ENCODE results near the gene TGM2. TPM values are rescaled to one million over a fixed set of nuclear protein-coding genes. Genes with fewer than 3 reads are reported as not detected.

The TGM2 gene
- total RNA-seq, 1 experiment from 2014 or later = 1.5 TPM

DNA sequence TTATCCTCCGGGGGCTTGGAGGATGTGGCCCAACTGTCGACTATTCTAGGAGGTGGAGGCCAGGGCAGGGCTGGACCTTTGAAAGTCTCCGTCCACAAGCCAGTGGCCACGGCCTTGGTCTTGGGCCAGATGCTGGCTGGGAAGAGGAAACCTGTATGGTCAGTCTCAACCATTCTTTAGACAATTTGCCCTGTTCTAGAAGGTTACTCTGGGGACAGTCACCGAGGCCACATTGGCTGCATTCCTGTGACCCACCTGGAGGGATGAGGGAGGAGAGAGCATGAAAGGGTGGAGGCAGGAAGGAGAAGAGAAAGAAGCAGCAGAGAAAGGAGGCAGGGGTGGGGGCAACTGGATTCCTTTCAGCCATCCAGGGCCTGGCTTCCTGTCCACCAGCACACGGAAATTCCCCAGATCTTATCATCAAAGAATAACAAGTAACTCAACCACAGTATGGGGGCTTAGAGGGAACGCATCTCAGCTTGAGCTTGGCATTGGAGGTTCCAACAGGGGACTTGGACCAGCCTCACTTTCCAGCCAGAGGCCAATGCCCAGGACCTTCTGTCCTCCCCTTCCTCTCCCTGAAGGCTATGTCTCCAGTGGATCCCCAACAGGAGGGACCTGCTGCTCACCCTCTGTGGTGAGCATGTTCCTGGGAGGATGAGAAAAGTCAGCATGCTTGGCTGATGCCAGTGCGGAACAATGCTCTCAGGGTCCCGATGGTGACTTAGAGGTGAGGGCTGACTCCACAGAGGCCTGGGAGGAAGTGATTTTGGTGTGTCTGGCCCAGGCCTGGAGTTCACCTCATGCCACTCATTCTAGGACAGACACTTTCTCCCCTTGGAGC is 30.4 kb downstream of the TGM2 start:
- H3K9me3 Mint-ChIP-seq (ENCODE audit: unreplicated experiment) = no peaks in the 10 kb centered on the region
- H3K4me1 Mint-ChIP-seq (ENCODE audit: insufficient read depth, unreplicated experiment) = peaks cover 13% of the 10 kb centered on the region
- DNase-seq (ENCODE audit: unreplicated experiment) = peak; percentile 23
- no peak overlapping the region for H3K27ac Mint-ChIP-seq (ENCODE audit: low read depth, unreplicated experiment)
- TF ChIP-seq, protein P1, sequence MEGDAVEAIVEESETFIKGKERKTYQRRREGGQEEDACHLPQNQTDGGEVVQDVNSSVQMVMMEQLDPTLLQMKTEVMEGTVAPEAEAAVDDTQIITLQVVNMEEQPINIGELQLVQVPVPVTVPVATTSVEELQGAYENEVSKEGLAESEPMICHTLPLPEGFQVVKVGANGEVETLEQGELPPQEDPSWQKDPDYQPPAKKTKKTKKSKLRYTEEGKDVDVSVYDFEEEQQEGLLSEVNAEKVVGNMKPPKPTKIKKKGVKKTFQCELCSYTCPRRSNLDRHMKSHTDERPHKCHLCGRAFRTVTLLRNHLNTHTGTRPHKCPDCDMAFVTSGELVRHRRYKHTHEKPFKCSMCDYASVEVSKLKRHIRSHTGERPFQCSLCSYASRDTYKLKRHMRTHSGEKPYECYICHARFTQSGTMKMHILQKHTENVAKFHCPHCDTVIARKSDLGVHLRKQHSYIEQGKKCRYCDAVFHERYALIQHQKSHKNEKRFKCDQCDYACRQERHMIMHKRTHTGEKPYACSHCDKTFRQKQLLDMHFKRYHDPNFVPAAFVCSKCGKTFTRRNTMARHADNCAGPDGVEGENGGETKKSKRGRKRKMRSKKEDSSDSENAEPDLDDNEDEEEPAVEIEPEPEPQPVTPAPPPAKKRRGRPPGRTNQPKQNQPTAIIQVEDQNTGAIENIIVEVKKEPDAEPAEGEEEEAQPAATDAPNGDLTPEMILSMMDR (IDR thresholded peaks at IDR 0.05; ENCODE audit: unreplicated experiment) = no peak
- H3K4me3 Mint-ChIP-seq (ENCODE audit: unreplicated experiment) = no peak overlapping the region
- CTCF ChIA-PET = interaction anchor here (0.6 kb wide), 1 partner anchor 171 kb away, joined by 3 read pairs; no protein-coding TSS in a partner anchor
- intact Hi-C loops (cut with micrococcal nuclease) = no loop called here
- POLR2A ChIA-PET = no interaction called here
- no TSS peak for BruUV-seq (replicated peaks)
- H3K27me3 Mint-ChIP-seq (ENCODE audit: insufficient read depth, unreplicated experiment) = no peaks in the 10 kb centered on the region
- no peaks in the 10 kb centered on the region for H3K36me3 Mint-ChIP-seq (ENCODE audit: insufficient read depth, unreplicated experiment)

DNA sequence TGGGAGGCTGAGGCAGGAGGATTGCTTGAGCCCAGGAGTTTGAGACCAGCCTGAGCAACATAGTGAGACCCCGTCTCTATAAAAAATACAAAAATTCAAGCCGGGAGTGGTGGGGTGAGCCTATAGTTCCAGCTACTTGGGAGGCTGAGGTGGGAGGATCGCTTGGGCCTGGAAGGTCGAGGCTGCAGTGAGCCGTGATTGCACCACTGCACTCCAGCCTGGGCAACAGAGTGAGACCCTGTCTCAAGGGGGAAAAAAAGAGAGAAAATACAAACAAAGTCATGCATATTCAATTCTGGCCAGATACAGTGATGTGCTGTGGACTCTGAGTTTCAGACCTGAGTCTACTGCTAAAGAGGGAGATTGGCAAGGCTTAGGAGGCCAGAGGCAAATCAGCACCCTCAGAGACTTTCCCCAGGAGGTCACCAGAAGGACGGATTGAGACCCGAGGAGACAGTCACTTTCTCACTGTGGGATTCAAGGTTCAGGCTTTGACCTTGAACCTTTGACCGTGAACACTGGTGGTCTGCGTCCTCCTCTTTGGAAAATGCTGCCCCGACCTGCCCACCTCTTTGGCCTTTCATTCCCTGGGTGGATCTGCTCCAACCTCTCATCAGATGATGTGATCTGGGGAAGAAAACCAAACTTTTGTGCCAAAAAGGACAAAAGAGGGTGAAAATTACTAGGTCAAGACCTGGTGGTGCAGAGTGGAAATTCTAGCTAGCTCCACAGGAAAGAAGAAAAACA is 31.2 kb downstream of the TGM2 start:
- no TSS peak for BruUV-seq (replicated peaks)
- CTCF ChIA-PET = interaction anchor here (0.6 kb wide), 1 partner anchor 172 kb away, joined by 3 read pairs; no protein-coding TSS in a partner anchor

DNA sequence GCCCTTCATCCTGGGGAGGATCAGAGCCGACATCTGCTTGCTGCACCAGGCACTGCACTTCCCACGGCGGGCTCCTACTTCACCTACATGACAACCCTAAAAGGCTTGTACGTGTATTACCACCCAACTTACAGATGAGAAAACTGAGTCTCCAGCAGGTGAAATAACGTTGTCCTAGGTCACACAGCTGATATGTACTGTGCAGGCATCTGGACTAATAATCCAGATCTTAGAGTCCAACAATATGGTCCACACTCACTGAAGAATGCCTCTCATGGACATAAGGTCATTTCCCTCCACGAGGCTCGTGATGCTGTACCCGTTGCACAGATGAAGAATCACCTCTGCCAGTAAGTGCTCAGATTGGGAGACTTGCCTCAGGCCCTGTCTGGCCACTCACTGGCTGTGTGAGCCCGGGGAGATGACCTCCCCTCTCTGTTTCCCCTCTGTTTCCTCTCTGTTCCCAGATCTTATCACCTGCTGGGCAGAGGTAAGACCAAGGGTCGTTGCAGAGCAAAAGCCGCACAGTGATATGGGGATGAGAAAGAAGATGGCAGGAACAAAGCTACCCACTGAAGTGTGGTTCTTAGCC is 32.1 kb downstream of the TGM2 start:
- ChIA-PET CTCF (interaction anchor here (0.5 to 3.0 kb wide), 4 partner anchors 59 to 273 kb away, joined by 3 to 9 read pairs (median 4); no protein-coding TSS in a partner anchor), POLR2A (no interaction called here)
- Mint-ChIP-seq H3K4me3 (ENCODE audit: unreplicated experiment) (no peak overlapping the region), H3K4me1 (ENCODE audit: insufficient read depth, unreplicated experiment) (peaks cover 7% of the 10 kb centered on the region), H3K36me3 (ENCODE audit: insufficient read depth, unreplicated experiment) (no peaks in the 10 kb centered on the region), H3K27me3 (ENCODE audit: insufficient read depth, unreplicated experiment) (no peaks in the 10 kb centered on the region), H3K27ac (ENCODE audit: low read depth, unreplicated experiment) (no peak overlapping the region), H3K9me3 (ENCODE audit: unreplicated experiment) (no peaks in the 10 kb centered on the region)
- BruUV-seq (replicated peaks) = no TSS peak
- intact Hi-C loops (cut with micrococcal nuclease) = no loop called here
- TF ChIP-seq, protein P1 (IDR thresholded peaks at IDR 0.05; ENCODE audit: unreplicated experiment) = no peak
- no peak for DNase-seq (ENCODE audit: unreplicated experiment)

More for the DNA sequence above, 31.2 kb downstream of the TGM2 start:
- Mint-ChIP-seq H3K4me3 (ENCODE audit: unreplicated experiment) (no peak overlapping the region), H3K36me3 (ENCODE audit: insufficient read depth, unreplicated experiment) (no peaks in the 10 kb centered on the region), H3K4me1 (ENCODE audit: insufficient read depth, unreplicated experiment) (peaks cover 6% of the 10 kb centered on the region), H3K9me3 (ENCODE audit: unreplicated experiment) (no peaks in the 10 kb centered on the region), H3K27me3 (ENCODE audit: insufficient read depth, unreplicated experiment) (no peaks in the 10 kb centered on the region), H3K27ac (ENCODE audit: low read depth, unreplicated experiment) (no peak overlapping the region)
- intact Hi-C loops (cut with micrococcal nuclease) = no loop called here
- POLR2A ChIA-PET = no interaction called here
- TF ChIP-seq, protein P1 (IDR thresholded peaks at IDR 0.05; ENCODE audit: unreplicated experiment) = no peak
- DNase-seq (ENCODE audit: unreplicated experiment) = no peak

All from MCF 10A (cell line).